Type B pancreatic cell (in vitro differentiated cells): ENCODE data around the gene GET4. TPM values are rescaled to one million over a fixed set of nuclear protein-coding genes. Genes with fewer than 3 reads are reported as not detected.

ENCODE experiments used
- DNase-seq: peaks from one replicate; pipeline ENCODE4 v3.0.0; 2021; ENCODE audit warnings: mixed read lengths; ENCODE audit not compliant: unreplicated experiment; ENCODE audit errors: extremely low spot score
- H3K27ac Mint-ChIP-seq: 2 replicates; pipeline ENCODE4 v1.8.0; 2021; ENCODE audit warnings: mild to moderate bottlenecking, mixed read lengths
- H3K27me3 Mint-ChIP-seq: 2 replicates; pipeline ENCODE4 v1.8.0; 2021; ENCODE audit warnings: mixed read lengths
- H3K36me3 Mint-ChIP-seq: 2 replicates; pipeline ENCODE4 v1.8.0; 2021; ENCODE audit warnings: mixed read lengths
- H3K4me1 Mint-ChIP-seq: one replicate; pipeline ENCODE4 v1.8.0; 2021; ENCODE audit warnings: mixed read lengths; ENCODE audit not compliant: unreplicated experiment
- H3K4me3 Mint-ChIP-seq: 2 replicates; pipeline ENCODE4 v1.8.0; 2021; ENCODE audit warnings: mild to moderate bottlenecking, mixed read lengths
- H3K9me3 Mint-ChIP-seq: 2 replicates; pipeline ENCODE4 v1.8.0; 2021; ENCODE audit warnings: mixed read lengths
- CTCF ChIP-seq: fragments of 200-600 bp; sonication (generic); conservative IDR thresholded peaks from 2 replicates; pipeline ENCODE4 v1.5.0; 2021; ENCODE audit warnings: antibody characterized with exemption, mild to moderate bottlenecking
- total RNA-seq: library from RNA; stranded (reverse); gene quantifications from 2 replicates; pipeline ENCODE4 v1.2.1, GENCODE V29; 2021; ENCODE audit warnings: low replicate concordance

The GET4 gene
- total RNA-seq, 1 donor from 2014 or later: 46.3 TPM

GRCh38 chr7:875476-876076 is 778 bp upstream of the GET4 start:
- H3K27ac Mint-ChIP-seq: peak overlapping the region; percentile 65
- DNase-seq: no peak
- no peaks in the 10 kb centered on the region for H3K9me3 Mint-ChIP-seq
- H3K4me3 Mint-ChIP-seq: no peak overlapping the region
- no peak for TF ChIP-seq CTCF
- peaks cover 21% of the 10 kb centered on the region for H3K4me1 Mint-ChIP-seq
- H3K27me3 Mint-ChIP-seq: no peaks in the 10 kb centered on the region
- H3K36me3 Mint-ChIP-seq: peaks cover 24% of the 10 kb centered on the region

DNA sequence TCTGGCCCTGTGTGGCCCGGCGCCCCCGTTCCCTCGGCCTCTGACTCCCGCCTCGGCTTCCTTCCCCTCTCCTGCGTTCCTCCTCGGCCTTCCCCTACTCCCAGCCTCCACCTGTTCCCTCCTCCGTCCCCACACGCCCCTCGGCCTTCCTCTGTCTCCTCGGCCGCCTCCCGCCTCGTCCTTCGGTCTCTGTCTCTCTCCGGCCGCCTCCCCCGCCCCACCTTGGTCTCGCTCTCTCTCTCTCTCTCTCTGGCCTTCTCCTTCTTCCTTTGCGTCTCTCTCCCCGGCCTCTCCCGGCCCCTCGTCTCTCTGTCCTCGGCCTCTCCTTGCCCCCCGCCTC is 588 bp downstream of the GET4 start:
- Mint-ChIP-seq H3K9me3 (no peaks in the 10 kb centered on the region), H3K4me3 (peak overlapping the region; percentile 92), H3K36me3 (peaks cover 18% of the 10 kb centered on the region), H3K27me3 (no peaks in the 10 kb centered on the region), H3K4me1 (peaks cover 21% of the 10 kb centered on the region), H3K27ac (peak overlapping the region; percentile 87)
- no peak for TF ChIP-seq CTCF
- no peak for DNase-seq

- DNase-seq: no peak
- Mint-ChIP-seq H3K9me3 (no peaks in the 10 kb centered on the region), H3K4me3 (peak overlapping the region; percentile 92), H3K4me1 (peaks cover 21% of the 10 kb centered on the region), H3K27me3 (no peaks in the 10 kb centered on the region), H3K36me3 (peaks cover 16% of the 10 kb centered on the region), H3K27ac (peak overlapping the region; percentile 91)
- no peak for TF ChIP-seq CTCF
Measured at GRCh38 chr7:877312-878232, 1.2 kb downstream of the GET4 start.

GRCh38 chr7:879093-879492 is 2.7 kb downstream of the GET4 start:
- no peak for DNase-seq
- H3K27ac Mint-ChIP-seq: peak overlapping the region; percentile 82
- peaks cover 17% of the 10 kb centered on the region for H3K4me1 Mint-ChIP-seq
- no peak for TF ChIP-seq CTCF
- H3K27me3 Mint-ChIP-seq: no peaks in the 10 kb centered on the region
- peaks cover 8% of the 10 kb centered on the region for H3K36me3 Mint-ChIP-seq
- no peaks in the 10 kb centered on the region for H3K9me3 Mint-ChIP-seq
- peak overlapping the region; percentile 80 for H3K4me3 Mint-ChIP-seq

GRCh38 chr7:879706-880105 is 3.4 kb downstream of the GET4 start:
- H3K36me3 Mint-ChIP-seq: peaks cover 8% of the 10 kb centered on the region
- H3K27me3 Mint-ChIP-seq: no peaks in the 10 kb centered on the region
- no peak for TF ChIP-seq CTCF
- H3K27ac Mint-ChIP-seq: no peak overlapping the region
- DNase-seq: no peak
- H3K4me1 Mint-ChIP-seq: peaks cover 20% of the 10 kb centered on the region
- H3K4me3 Mint-ChIP-seq: peak overlapping the region; percentile 80
- no peaks in the 10 kb centered on the region for H3K9me3 Mint-ChIP-seq
